ENCODE data around the gene SDC4. TPM values are rescaled to one million over a fixed set of nuclear protein-coding genes. Genes with fewer than 3 reads are reported as not detected.

The SDC4 gene
- total RNA-seq, 1 experiment from 2014 or later, result 100 TPM

GRCh38 chr20:45338121-45339030 is 9.8 kb downstream of the SDC4 start:
- Histone ChIP-seq H3K27me3 (ENCODE audit: insufficient read depth, low read length) (no peaks in the 10 kb centered on the region), H3K4me3 (replicated peaks in 1 of 2; ENCODE audit: low read depth in 1 of 2, low read length in 2 of 2) (peak overlapping the region; percentile 2 to 45), H3K9me3 (ENCODE audit: control insufficient read depth in 1 of 2, insufficient read depth in 1 of 2, low read depth in 1 of 2, low read length in 2 of 2) (no peaks in the 10 kb centered on the region), H3K27ac (ENCODE audit: low read depth, low read length) (peak overlapping the region; percentile 84), H3K4me1 (ENCODE audit: control insufficient read depth in 1 of 2, insufficient read depth in 2 of 2, low read length in 2 of 2) (peaks cover 70 to 81% of the 10 kb centered on the region in 2 experiments), H2AFZ (ENCODE audit: low read depth, low read length, poor library complexity, severe bottlenecking) (no peak overlapping the region), H4K20me1 (ENCODE audit: insufficient read depth) (0 out of 2 replicates have a peak, but pooled peaks cover 3% of the 10 kb centered on the region), H3K4me2 (ENCODE audit: low read length) (peak overlapping the region; percentile 91), H3K9ac (ENCODE audit: low read length) (peak overlapping the region; percentile 80), H3K79me2 (ENCODE audit: insufficient read depth, low read length) (peaks cover 89% of the 10 kb centered on the region), H3K9me2 (ENCODE audit: insufficient read depth) (no peaks in the 10 kb centered on the region), H3K36me3 (ENCODE audit: control insufficient read depth in 1 of 2, insufficient read depth in 2 of 2, low read length in 2 of 2) (peaks cover 6 to 26% of the 10 kb centered on the region in 2 experiments; a peak in 2 of 4 replicates)
- ChIA-PET CTCF (interaction anchor here (1.2 to 1.5 kb wide), 3 partner anchors 27 to 98 kb away, joined by 3 to 4 read pairs (median 3); no protein-coding TSS in a partner anchor), POLR2A (interaction anchor here (0.6 to 3.8 kb wide), 3 partner anchors 8 to 85 kb away, joined by 3 to 24 read pairs (median 8); no protein-coding TSS in a partner anchor), RAD21 (ENCODE audit: low non-redundant PET in 1 of 2, low total read pairs in 2 of 2, uncharacterized antibody in 2 of 2, unreplicated experiment in 2 of 2) (interaction anchor here in 1 of 2 experiments (1.5 kb wide), 1 partner anchor 12 kb away, joined by 3 read pairs; no protein-coding TSS in a partner anchor)
- TF ChIP-seq CTCF (IDR thresholded peaks at IDR 0.05 in 2 of 3, conservative IDR thresholded peaks at IDR 0.05 in 1 of 3; ENCODE audit: borderline replicate concordance in 1 of 3, insufficient read depth in 1 of 3, low read depth in 2 of 3, low read length in 2 of 3) (no peak), REST (IDR thresholded peaks at IDR 0.05; ENCODE audit: low read depth) (no peak), TCF7L2 (IDR thresholded peaks at IDR 0.05; ENCODE audit: borderline replicate concordance, extremely low read depth, insufficient read depth, insufficient read length) (no peak), ATF3 (IDR thresholded peaks at IDR 0.05) (no peak), YY1 (IDR thresholded peaks at IDR 0.05; ENCODE audit: extremely low read depth, insufficient replicate concordance, low read depth, low read length) (no peak), POLR2AphosphoS5 (IDR thresholded peaks at IDR 0.05; ENCODE audit: low read depth, low read length) (0 out of 2 replicates have a peak, but pooled peaks have one; percentile 8)
- no peak for DNase-seq (ENCODE audit: low read depth, low spot score)
- intact Hi-C loops (cut with micrococcal nuclease), result no loop called here
- no TSS peak for BruUV-seq (replicated peaks)
- ATAC-seq, result peak; percentile 0; the same call in 1 of the 2 replicates

All from HCT116 (cell line).